Measurements from ENCODE around the gene TIMP3. TPM values are rescaled to one million over a fixed set of nuclear protein-coding genes. Genes with fewer than 3 reads are reported as not detected.

Gene TIMP3
- polyA plus RNA-seq, 3 donors, result not detected

DNA sequence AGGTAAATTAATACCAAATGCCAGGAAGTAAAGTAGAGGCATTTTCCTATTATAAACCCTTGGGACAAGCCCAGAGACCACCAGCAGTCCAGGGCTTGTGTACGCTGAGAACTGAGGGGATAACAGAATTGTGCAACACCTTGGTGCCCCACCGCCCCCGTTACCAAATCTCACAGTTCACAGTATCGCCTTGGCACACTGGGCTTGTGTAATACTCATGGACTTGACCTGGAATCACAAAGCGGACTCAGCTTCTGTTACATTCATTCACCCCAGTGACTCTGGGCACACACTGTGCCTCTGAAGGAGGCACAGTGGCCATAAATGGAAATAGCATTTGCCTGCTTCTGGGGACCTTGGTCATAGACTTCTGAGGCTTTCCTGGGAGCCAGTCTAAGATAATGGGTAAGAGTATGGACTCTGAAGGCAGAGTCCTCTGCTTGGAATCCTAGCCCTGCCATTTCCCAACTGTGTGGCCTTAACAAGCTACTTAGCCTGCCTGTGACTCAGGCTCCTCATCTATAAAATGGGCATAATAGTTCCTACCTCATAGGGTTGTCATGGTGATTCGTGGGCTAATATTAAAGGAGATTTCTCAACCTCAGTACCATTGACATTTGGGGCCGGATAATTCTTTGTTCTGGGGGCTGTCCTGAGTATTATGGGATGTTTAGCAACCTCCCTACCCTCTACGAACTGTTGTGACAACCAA lies 53.7 kb downstream of the TIMP3 start:
- Histone ChIP-seq H3K4me2 (replicated peaks; ENCODE audit: extremely low read depth, low read length, poor library complexity, severe bottlenecking) (no peak overlapping the region), H3K79me2 (ENCODE audit: insufficient read depth, low read length) (no peaks in the 10 kb centered on the region), H3K4me3 (replicated peaks in 1 of 3; ENCODE audit: low read depth in 2 of 3, low read length in 3 of 3) (no peak overlapping the region), H3K4me1 (ENCODE audit: control insufficient read depth in 1 of 2, insufficient read depth in 2 of 2, low read length in 2 of 2) (no peaks in the 10 kb centered on the region), H3K27me3 (ENCODE audit: control insufficient read depth in 2 of 2, insufficient read depth in 2 of 2, low read length in 2 of 2) (no peaks in the 10 kb centered on the region), H4K20me1 (ENCODE audit: insufficient read depth, low read length) (no peaks in the 10 kb centered on the region), H2AFZ (ENCODE audit: insufficient read depth, low read depth, low read length, poor library complexity, severe bottlenecking) (no peak overlapping the region), H3K36me3 (replicated peaks in 1 of 2; ENCODE audit: control insufficient read depth in 1 of 2, insufficient read depth in 2 of 2, low read length in 2 of 2) (no peaks in the 10 kb centered on the region), H3K9ac (ENCODE audit: insufficient read depth, low read length, poor library complexity, severe bottlenecking) (no peak overlapping the region), H3K9me3 (replicated peaks in 1 of 2; ENCODE audit: control insufficient read depth in 1 of 2, insufficient read depth in 1 of 2, low read length in 2 of 2) (no peaks in the 10 kb centered on the region), H3K27ac (ENCODE audit: low read depth in 1 of 2, low read length in 2 of 2) (no peak overlapping the region)
- H3K27me3 Mint-ChIP-seq (ENCODE audit: low read depth in 3 of 3), result peaks cover 0 to 4% (median 3%) of the 10 kb centered on the region in 3 donors
- intact Hi-C loops (cut with micrococcal nuclease), result no loop called here
- TF ChIP-seq, protein P1, sequence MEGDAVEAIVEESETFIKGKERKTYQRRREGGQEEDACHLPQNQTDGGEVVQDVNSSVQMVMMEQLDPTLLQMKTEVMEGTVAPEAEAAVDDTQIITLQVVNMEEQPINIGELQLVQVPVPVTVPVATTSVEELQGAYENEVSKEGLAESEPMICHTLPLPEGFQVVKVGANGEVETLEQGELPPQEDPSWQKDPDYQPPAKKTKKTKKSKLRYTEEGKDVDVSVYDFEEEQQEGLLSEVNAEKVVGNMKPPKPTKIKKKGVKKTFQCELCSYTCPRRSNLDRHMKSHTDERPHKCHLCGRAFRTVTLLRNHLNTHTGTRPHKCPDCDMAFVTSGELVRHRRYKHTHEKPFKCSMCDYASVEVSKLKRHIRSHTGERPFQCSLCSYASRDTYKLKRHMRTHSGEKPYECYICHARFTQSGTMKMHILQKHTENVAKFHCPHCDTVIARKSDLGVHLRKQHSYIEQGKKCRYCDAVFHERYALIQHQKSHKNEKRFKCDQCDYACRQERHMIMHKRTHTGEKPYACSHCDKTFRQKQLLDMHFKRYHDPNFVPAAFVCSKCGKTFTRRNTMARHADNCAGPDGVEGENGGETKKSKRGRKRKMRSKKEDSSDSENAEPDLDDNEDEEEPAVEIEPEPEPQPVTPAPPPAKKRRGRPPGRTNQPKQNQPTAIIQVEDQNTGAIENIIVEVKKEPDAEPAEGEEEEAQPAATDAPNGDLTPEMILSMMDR (IDR thresholded peaks at IDR 0.05), result no peak
- DNase-seq, result no peak
- WGBS (ENCODE audit: insufficient coverage), result 69% methylated on average over 5 of the region's 8 CpGs
- H3K4me3 Mint-ChIP-seq, result no peak overlapping the region
- H3K4me1 Mint-ChIP-seq, result no peaks in the 10 kb centered on the region
- no peaks in the 10 kb centered on the region for H3K9me3 Mint-ChIP-seq
- no peak overlapping the region for H3K27ac Mint-ChIP-seq
- no peaks in the 10 kb centered on the region for H3K36me3 Mint-ChIP-seq

DNA sequence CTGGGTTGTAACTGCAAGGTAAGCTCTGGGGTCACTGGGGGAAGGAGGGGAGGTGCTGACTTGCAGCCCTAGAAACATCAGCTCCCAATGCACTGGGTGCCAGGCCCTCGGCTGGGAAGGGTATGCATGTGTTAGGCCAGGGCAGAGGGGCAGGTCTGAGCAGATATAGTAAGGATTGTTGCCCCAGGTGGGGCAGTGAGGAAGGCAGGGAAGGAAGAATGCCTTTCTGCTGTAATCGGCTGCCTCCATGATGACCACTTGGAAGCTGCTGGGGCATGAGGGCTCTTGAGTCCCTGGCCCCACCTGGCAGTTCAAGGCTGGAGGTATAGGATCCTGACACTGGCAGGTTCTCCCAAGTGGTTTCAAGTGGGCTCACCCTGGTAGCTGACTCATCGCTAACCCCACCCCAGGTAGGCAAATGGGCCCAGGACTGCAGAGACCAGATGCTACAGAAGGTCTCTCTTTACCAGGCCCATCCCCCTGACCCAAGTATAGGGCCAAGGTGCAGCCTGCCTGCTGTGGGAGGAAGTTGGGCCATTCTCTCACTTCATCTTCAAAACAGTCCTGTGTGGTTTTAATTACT lies 56.7 kb downstream of the TIMP3 start:
- Mint-ChIP-seq H3K4me1 (no peaks in the 10 kb centered on the region), H3K27ac (no peak overlapping the region), H3K4me3 (no peak overlapping the region), H3K36me3 (no peaks in the 10 kb centered on the region), H3K9me3 (no peaks in the 10 kb centered on the region), H3K27me3 (ENCODE audit: low read depth in 3 of 3) (peaks cover 0 to 4% (median 2%) of the 10 kb centered on the region in 3 donors)
- Histone ChIP-seq H3K36me3 (replicated peaks in 1 of 2; ENCODE audit: control insufficient read depth in 1 of 2, insufficient read depth in 2 of 2, low read length in 2 of 2) (no peaks in the 10 kb centered on the region), H3K27ac (ENCODE audit: low read depth in 1 of 2, low read length in 2 of 2) (no peak overlapping the region), H3K79me2 (ENCODE audit: insufficient read depth, low read length) (no peaks in the 10 kb centered on the region), H3K9ac (ENCODE audit: insufficient read depth, low read length, poor library complexity, severe bottlenecking) (no peak overlapping the region), H4K20me1 (ENCODE audit: insufficient read depth, low read length) (no peaks in the 10 kb centered on the region), H3K27me3 (ENCODE audit: control insufficient read depth in 2 of 2, insufficient read depth in 2 of 2, low read length in 2 of 2) (no peaks in the 10 kb centered on the region), H2AFZ (ENCODE audit: insufficient read depth, low read depth, low read length, poor library complexity, severe bottlenecking) (no peak overlapping the region), H3K4me3 (replicated peaks in 1 of 3; ENCODE audit: low read depth in 2 of 3, low read length in 3 of 3) (no peak overlapping the region), H3K9me3 (replicated peaks in 1 of 2; ENCODE audit: control insufficient read depth in 1 of 2, insufficient read depth in 1 of 2, low read length in 2 of 2) (no peaks in the 10 kb centered on the region), H3K4me2 (replicated peaks; ENCODE audit: extremely low read depth, low read length, poor library complexity, severe bottlenecking) (no peak overlapping the region), H3K4me1 (ENCODE audit: control insufficient read depth in 1 of 2, insufficient read depth in 2 of 2, low read length in 2 of 2) (no peaks in the 10 kb centered on the region)
- TF ChIP-seq, protein P1 (IDR thresholded peaks at IDR 0.05), result no peak
- WGBS (ENCODE audit: insufficient coverage), result 95% methylated on average over 2 of the region's 3 CpGs
- DNase-seq, result no peak
- intact Hi-C loops (cut with micrococcal nuclease), result no loop called here
